CD14-positive monocyte (primary cell): Measurements from ENCODE around the gene SARNP. TPM values are rescaled to one million over a fixed set of nuclear protein-coding genes. Genes with fewer than 3 reads are reported as not detected.
A peak's percentile ranks its signal among the peaks of the same experiment; 100 is the strongest.

Source experiments
- DNase-seq, 3 donors: peaks; one replicate each; pipeline ENCODE4 v3.0.0-alpha.2; 2011 to 2022
- H2AFZ ChIP-seq: 2 replicates; pipeline ENCODE4 v1.6.0; 2012; ENCODE audit warnings: mild to moderate bottlenecking, low read depth, low read length, inconsistent platforms; ENCODE audit not compliant: insufficient read depth, poor library complexity, severe bottlenecking
- H3K27ac ChIP-seq, 2 donors: 1 replicate in 1 of 2; 2 replicates in 1 of 2; pipeline ENCODE4 v1.5.1; 2012 to 2013; ENCODE audit warnings: low read length in 2 of 2, control low read depth in 1 of 2, inconsistent platforms in 1 of 2, low read depth in 1 of 2, mild to moderate bottlenecking in 1 of 2
- H3K27me3 ChIP-seq, 2 donors: one replicate each; pipeline versions ENCODE4 v1.6.0 to v1.6.1; 2011 to 2013; ENCODE audit warnings: low read length in 2 of 2; ENCODE audit not compliant: control insufficient read depth in 2 of 2, insufficient read depth in 2 of 2
- H3K36me3 ChIP-seq, 2 donors: replicated peaks in 1 of 2; 1 replicate in 1 of 2; 2 replicates in 1 of 2; pipeline versions ENCODE4 v1.5.1 to v1.6.1; 2012 to 2013; ENCODE audit warnings: low read length in 2 of 2, control low read depth in 1 of 2, inconsistent platforms in 1 of 2, mild to moderate bottlenecking in 1 of 2; ENCODE audit not compliant: insufficient read depth in 2 of 2, control insufficient read depth in 1 of 2
- H3K4me1 ChIP-seq, 2 donors: 1 replicate in 1 of 2; 2 replicates in 1 of 2; pipeline versions ENCODE4 v1.5.1 to v1.6.1; 2012 to 2013; ENCODE audit warnings: low read length in 2 of 2, control low read depth in 1 of 2, inconsistent platforms in 1 of 2, mild to moderate bottlenecking in 1 of 2, moderate library complexity in 1 of 2; ENCODE audit not compliant: insufficient read depth in 2 of 2, control insufficient read depth in 1 of 2
- H3K4me2 ChIP-seq: replicated peaks from 2 replicates; pipeline ENCODE3; 2012; ENCODE audit warnings: low read length, moderate library complexity, mild to moderate bottlenecking; ENCODE audit not compliant: poor library complexity, severe bottlenecking; ENCODE audit errors: extremely low read depth
- H3K4me3 ChIP-seq, 3 experiments: fragments of 200-600 bp in 1 of 3; sonication (generic) in 1 of 3; replicated peaks in 1 of 3; 1 replicate in 2 of 3; 2 replicates in 1 of 3; pipeline ENCODE4 v1.5.1; 2011 to 2013; ENCODE audit warnings: low read length in 3 of 3, mild to moderate bottlenecking in 3 of 3, control low read depth in 2 of 3, low read depth in 2 of 3, inconsistent platforms in 1 of 3, moderate library complexity in 1 of 3
- H3K79me2 ChIP-seq: 2 replicates; pipeline ENCODE4 v1.6.0; 2012; ENCODE audit warnings: mild to moderate bottlenecking, control low read depth, inconsistent platforms, low read length, moderate library complexity; ENCODE audit not compliant: insufficient read depth
- H3K9ac ChIP-seq: 2 replicates; pipeline ENCODE4 v1.6.0; 2017; ENCODE audit warnings: low read length, mild to moderate bottlenecking; ENCODE audit not compliant: insufficient read depth, poor library complexity, severe bottlenecking
- H3K9me3 ChIP-seq, 2 donors: replicated peaks in 1 of 2; 1 replicate in 1 of 2; 2 replicates in 1 of 2; pipeline versions ENCODE4 v1.5.1 to v1.6.1; 2012 to 2013; ENCODE audit warnings: low read length in 2 of 2, control low read depth in 1 of 2; ENCODE audit not compliant: control insufficient read depth in 1 of 2, insufficient read depth in 1 of 2
- H4K20me1 ChIP-seq: 2 replicates; pipeline ENCODE4 v1.6.0; 2012; ENCODE audit warnings: mild to moderate bottlenecking, low read length, control low read depth, moderate library complexity; ENCODE audit not compliant: insufficient read depth
- H3K27ac Mint-ChIP-seq, 7 donors: one replicate each; pipeline ENCODE4 v1.8.0; 2020; ENCODE audit warnings: mild to moderate bottlenecking in 7 of 7, mixed read lengths in 7 of 7, moderate library complexity in 6 of 7, inconsistent platforms in 2 of 7
- H3K27me3 Mint-ChIP-seq, 3 donors: one replicate each; pipeline ENCODE4 v1.8.0; 2021 to 2022; ENCODE audit warnings: low read depth in 3 of 3, mild to moderate bottlenecking in 3 of 3, mixed read lengths in 3 of 3, moderate library complexity in 3 of 3, inconsistent platforms in 1 of 3
- H3K36me3 Mint-ChIP-seq, 2 donors: one replicate each; pipeline ENCODE4 v1.8.0; 2020; ENCODE audit warnings: mixed read lengths in 2 of 2, inconsistent platforms in 1 of 2, mild to moderate bottlenecking in 1 of 2
- H3K4me1 Mint-ChIP-seq: one replicate; pipeline ENCODE4 v1.8.0; 2020; ENCODE audit warnings: mild to moderate bottlenecking, mixed read lengths
- H3K4me3 Mint-ChIP-seq, 2 donors: one replicate each; pipeline ENCODE4 v1.8.0; 2020; ENCODE audit warnings: mild to moderate bottlenecking in 2 of 2, mixed read lengths in 2 of 2, moderate library complexity in 1 of 2
- H3K9me3 Mint-ChIP-seq, 7 donors: one replicate each; pipeline ENCODE4 v1.8.0; 2020 to 2022; ENCODE audit warnings: mixed read lengths in 7 of 7, mild to moderate bottlenecking in 6 of 7, moderate library complexity in 6 of 7, inconsistent platforms in 2 of 7
- CTCF ChIP-seq: fragments of 200-600 bp; IDR thresholded peaks from one replicate; pipeline ENCODE4 v1.8.0; 2022; ENCODE audit warnings: antibody characterized with exemption, mild to moderate bottlenecking
- WGBS: methylation state at CpG from one replicate; pipeline ENCODE4 v1.1.5; 2013; ENCODE audit warnings: missing lambda C conversion rate; ENCODE audit not compliant: insufficient coverage; 5-methylcytosine and 5-hydroxymethylcytosine counted together
- intact Hi-C, 2 donors: fragments of 100-400 bp; cut with micrococcal nuclease; formaldehyde crosslinking; loops; one replicate each; pipeline versions ENCODE4 v1.15.0 to v1.15.1; 2023
- polyA plus RNA-seq, 3 donors: library from polyadenylated mRNA; depleted of rRNA in 1 of 3; unstranded in 2 of 3; stranded (reverse) in 1 of 3; fragments of 300-500 nt in 2 of 3; fragments of >200 nt in 1 of 3; fragmentation: Illumina TruSeq in 2 of 3; gene quantifications; 1 replicate in 2 of 3; 2 replicates in 1 of 3; pipeline ENCODE4 v1.2.3, GENCODE V29; 2012 to 2021

SARNP gene
- polyA plus RNA-seq, 3 donors = 28.9 to 139 (median 98.6) TPM

- no peaks in the 10 kb centered on the region for H3K9me3 Mint-ChIP-seq
- H3K36me3 Mint-ChIP-seq = peaks cover 38 to 64% of the 10 kb centered on the region in 2 donors
- DNase-seq = no peak
- no peaks in the 10 kb centered on the region for H3K9me3 ChIP-seq
- no peaks in the 10 kb centered on the region for H3K27me3 Mint-ChIP-seq
- no peaks in the 10 kb centered on the region for H3K27me3 ChIP-seq
- 100% methylated on average over 4 of the region's 5 CpGs for WGBS
- H3K4me3 Mint-ChIP-seq = no peak overlapping the region
- peaks cover 7% of the 10 kb centered on the region for H3K4me1 Mint-ChIP-seq
- H2AFZ ChIP-seq = no peak overlapping the region
- H3K4me3 ChIP-seq = no peak overlapping the region
- H3K36me3 ChIP-seq = peaks cover 16 to 61% of the 10 kb centered on the region in 2 donors
- peaks cover 100% of the 10 kb centered on the region for H3K79me2 ChIP-seq
- H3K27ac Mint-ChIP-seq = peak overlapping the region in 2 of 7 donors; percentile 21 to 46
- peaks cover 99% of the 10 kb centered on the region for H4K20me1 ChIP-seq
- no peak overlapping the region for H3K4me2 ChIP-seq
- intact Hi-C loops = no loop called here
- H3K9ac ChIP-seq = no peak overlapping the region
- H3K4me1 ChIP-seq = no peaks in the 10 kb centered on the region
- no peak for TF ChIP-seq CTCF
- H3K27ac ChIP-seq = no peak overlapping the region
Measured at GRCh38 chr12:55809274-55809673, 8.2 kb downstream of the SARNP start.

- peaks cover 94% of the 10 kb centered on the region for H3K79me2 ChIP-seq
- H3K4me2 ChIP-seq = no peak overlapping the region
- peaks cover 36 to 65% of the 10 kb centered on the region in 2 donors for H3K36me3 ChIP-seq
- Mint-ChIP-seq H3K27ac (peak overlapping the region in 1 of 7 donors; percentile 26), H3K9me3 (no peaks in the 10 kb centered on the region), H3K36me3 (peaks cover 45 to 68% of the 10 kb centered on the region in 2 donors), H3K4me3 (no peak overlapping the region), H3K4me1 (peaks cover 2% of the 10 kb centered on the region), H3K27me3 (no peaks in the 10 kb centered on the region)
- H3K27me3 ChIP-seq = no peaks in the 10 kb centered on the region
- DNase-seq = no peak
- TF ChIP-seq CTCF = no peak
- WGBS = no CpG with 5 or more reads among the region's 8 CpGs
- H4K20me1 ChIP-seq = peaks cover 93% of the 10 kb centered on the region
- intact Hi-C loops = no loop called here
- H2AFZ ChIP-seq = no peak overlapping the region
- no peaks in the 10 kb centered on the region for H3K9me3 ChIP-seq
- H3K9ac ChIP-seq = no peak overlapping the region
- H3K4me1 ChIP-seq = no peaks in the 10 kb centered on the region
- no peak overlapping the region for H3K4me3 ChIP-seq
- no peak overlapping the region for H3K27ac ChIP-seq
Measured at GRCh38 chr12:55806982-55807381, 10.5 kb downstream of the SARNP start.
